SU-DHL-6 (cell line): Measurements from ENCODE around the gene DAPL1.

ENCODE experiments used
- CTCF ChIP-seq: fragments of 200-600 bp; sonication (generic); IDR thresholded peaks from one replicate; pipeline ENCODE4 v1.5.1; 2017; ENCODE audit warnings: antibody characterized with exemption, mild to moderate bottlenecking, low read length, moderate library complexity; ENCODE audit not compliant: insufficient read depth, poor library complexity, severe bottlenecking
- EZH2phosphoT487 ChIP-seq: fragments of 200-600 bp; sonication (generic), shearing (Covaris generic); conservative IDR thresholded peaks from 2 replicates; pipeline ENCODE4 v1.6.1; 2018; ENCODE audit warnings: mild to moderate bottlenecking, antibody characterized with exemption, low read length, moderate library complexity, mixed read lengths

GRCh38 chr2:158795195-158795924, at the start of gene DAPL1:
- TF ChIP-seq CTCF (no peak), EZH2phosphoT487 (no peak)
